ENCODE measurements around the gene GTSE1.

The GTSE1 gene

DNA sequence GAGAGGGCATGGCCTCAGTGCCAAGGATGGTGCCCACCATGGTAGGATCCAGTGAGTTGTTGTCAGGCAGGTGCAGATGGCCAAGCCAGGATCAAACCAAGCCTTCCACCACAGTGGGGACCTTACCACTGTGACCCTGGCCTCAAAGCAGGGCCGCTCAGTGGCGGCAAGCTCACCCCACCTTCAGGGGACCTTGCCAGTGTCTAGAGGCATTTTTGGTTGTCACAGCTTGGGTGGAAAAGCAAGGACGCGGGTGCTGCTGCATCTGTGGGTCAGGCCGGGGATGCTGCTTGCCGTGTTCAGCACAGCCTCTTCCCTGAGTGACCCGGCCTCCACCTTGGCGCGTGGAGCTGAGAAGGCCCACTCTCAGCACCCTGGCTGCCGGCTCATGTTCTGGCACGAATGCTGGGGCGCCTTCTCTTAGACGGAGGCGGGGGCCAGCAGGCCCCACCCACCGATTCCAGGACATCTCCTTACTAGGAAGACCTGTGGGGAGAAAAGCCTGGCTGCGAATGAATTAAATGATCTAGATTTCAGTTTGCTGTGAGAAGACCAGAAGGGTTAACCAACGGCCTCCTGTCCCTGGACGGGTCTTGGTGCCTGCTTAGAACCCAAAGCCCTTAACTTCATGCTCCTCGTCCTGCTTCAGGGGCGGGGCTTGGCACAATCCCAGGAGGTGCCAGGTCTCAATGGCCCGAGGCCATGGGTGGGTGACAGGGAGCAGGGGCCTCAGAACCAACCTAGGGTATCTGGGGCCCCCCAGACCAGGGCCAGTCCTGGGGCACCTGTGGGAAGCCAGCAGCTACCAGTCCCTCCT, 57.7 kb downstream of the GTSE1 start:
- FAIRE-seq, result no peak

DNA sequence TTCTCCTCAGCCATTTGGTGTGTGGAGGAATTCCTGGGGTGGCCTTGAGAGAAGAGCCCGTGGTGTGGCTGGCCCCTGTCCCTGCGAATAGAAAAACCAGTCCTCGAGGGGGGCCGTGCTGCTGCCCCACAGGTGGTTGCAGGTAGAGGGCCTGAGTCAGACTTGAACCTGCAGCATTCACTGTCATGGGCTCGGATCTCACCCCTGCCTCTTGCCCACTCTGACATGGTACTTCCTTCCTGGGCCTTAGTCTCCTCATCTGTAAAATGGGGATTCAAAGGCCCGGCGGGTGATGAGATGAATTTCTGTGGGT, 58.3 kb downstream of the GTSE1 start:
- no peak for FAIRE-seq

DNA sequence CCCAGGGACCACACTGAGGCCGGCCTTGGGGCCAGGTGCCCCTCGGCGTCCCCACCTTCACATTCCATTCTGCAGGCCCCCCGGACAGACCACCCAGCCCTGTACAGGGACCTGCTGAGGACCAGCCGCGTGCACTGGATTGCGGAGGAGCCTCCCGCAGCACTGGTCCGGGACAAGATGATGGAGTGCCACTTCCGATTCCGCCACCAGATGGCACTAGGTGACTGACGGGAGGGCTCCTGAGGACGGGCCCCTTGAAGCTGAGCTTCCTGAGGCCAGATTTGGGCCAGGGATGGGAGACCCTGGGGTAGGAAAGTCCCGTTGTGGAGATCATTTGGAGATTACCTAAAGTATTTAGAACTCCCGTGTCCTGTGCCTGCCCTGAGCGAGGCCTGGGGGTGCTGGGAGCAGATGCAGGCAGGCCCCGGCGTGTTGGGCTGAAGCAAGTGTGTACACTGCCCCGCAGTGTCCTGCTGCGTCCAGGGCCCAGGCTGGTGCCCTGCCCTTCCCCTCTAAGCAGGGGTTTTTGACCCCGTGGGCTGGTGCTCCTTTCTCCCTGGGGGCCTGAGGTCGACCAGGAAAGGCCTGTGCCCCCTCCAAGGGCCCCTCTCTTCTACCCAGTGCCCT, 58.8 kb downstream of the GTSE1 start:
- no peak for FAIRE-seq

DNA sequence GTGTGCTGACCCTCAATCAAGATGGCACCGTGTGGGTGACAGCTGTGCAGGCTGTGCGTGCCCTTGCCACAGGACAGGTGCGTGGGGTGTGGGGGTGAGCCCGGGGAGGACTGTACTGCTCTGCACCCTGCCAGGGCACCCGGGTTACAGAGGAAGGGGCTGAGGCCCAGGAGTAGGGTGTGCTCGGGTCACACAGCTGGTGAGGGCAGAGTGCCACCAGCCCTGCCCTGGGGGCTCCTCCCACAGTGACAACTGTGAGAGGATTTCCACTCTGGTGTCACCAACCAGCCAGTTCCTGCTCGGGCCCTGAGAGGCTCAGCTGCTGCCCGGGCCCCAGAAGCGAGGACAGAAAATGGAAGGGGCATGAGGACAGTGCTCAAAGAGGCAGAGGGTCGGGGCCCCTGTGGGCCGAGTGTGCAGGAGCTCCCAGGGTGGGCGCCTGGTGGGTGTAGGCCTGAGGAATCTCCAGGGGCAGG, 59.4 kb downstream of the GTSE1 start:
- no peak for FAIRE-seq

DNA sequence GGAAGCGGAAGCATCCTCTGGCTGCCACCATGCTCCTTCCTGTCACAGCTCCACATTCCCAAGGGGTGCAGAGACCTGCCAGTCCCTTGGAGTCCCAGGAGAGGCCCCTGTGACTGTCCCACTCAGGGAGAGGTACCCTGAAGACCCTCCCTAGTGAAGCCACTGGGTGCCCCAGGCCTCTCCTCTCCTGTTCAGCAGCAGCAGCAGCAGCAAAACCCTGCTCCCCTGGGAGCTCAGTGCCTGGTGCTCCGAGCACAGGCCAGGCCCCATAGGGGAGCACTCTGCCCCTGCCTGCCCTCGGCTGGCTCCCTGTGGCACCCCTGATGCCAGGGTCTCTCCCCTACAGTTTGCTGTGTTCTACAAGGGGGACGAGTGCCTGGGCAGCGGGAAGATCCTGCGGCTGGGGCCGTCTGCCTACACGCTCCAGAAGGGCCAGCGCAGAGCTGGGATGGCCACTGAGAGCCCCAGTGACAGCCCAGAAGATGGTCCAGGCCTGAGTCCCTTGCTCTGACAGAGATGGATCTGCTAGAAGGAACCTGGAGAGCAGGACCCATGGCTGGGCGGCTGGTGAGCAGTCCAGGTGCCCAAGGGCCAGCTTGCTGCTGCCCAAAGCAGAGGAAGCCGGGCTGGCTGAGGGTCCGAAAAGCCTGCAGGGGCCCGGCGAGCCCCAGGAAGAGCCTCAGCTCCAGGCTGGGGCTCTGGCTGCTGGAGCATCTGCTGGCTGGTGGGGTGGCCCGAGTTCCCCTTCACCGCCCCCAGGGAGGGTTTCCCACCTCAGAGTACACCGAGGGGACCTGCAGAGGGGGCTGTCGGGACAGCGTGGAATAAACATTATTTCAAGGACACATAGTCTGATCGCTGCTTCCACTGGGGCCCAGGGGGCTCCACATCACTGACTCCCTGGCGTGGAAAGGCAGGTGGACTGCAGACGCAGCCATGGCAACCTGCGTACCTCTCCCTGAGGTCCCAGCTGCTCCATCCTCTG, 60.1 kb downstream of the GTSE1 start:
- FAIRE-seq, result no peak

- no peak for FAIRE-seq
Observed at GRCh38 chr22:46357711-46358520, 61.2 kb downstream of the GTSE1 start.

- no peak for FAIRE-seq
Observed at GRCh38 chr22:46358766-46359165, 62.1 kb downstream of the GTSE1 start.

DNA sequence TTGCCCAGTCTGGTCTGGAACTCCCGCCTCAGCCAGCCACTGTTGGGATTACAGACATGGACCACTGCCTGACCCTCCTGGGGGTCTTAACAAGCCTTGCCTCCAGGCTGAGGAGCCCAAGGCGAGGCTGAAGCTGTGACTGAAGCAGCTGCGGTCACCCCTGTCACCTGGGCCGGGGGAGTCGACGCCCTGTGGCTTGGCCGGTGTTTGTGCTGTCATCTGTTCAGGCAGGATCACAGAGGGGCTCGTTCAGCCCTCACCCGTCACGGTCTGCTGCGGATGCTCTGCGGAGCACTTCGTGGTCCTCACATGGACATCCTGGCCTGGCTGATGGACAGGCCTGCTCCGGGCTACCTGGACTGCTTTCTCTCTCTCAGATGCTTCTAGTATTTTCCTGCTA, 62.7 kb downstream of the GTSE1 start:
- FAIRE-seq, result no peak

DNA sequence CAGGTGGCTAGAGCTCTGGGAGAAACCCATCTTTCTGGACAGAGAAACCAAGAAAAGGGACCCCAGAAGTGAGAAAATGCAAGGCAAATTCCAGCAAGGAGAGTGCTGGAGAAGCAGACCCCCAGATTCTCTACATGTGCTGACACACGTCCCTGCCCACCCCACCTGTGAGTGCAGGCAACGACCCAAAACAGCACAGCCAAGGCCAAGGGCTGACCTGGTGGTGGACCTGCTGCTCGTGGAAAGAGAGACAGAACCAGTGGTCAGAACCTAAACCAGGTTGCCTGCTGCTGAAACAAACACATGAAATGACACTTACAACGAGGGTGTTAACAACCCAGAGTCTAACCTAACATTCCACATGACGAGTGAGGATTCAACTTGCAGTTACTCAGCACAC, 63.4 kb downstream of the GTSE1 start:
- FAIRE-seq, result no peak

DNA sequence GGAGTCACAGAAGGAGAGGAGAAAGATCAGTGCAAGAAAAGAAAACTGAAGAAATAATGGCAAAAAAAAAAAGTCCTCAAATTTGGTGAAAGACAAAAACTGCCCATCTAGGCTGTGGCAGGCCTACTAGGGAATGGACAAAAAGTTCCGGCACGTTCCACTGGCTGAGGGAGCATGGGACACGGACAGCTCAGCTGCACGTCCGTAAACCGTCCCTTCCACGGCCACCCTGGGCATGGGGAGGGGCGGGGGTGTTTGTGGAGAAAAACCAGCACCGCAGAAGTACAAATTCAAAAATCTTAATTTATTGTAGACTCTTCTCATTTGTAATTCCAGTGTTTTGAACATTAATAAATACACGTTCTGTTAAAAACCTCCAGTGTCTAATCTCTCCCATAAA, 64.2 kb downstream of the GTSE1 start:
- FAIRE-seq, result no peak

DNA sequence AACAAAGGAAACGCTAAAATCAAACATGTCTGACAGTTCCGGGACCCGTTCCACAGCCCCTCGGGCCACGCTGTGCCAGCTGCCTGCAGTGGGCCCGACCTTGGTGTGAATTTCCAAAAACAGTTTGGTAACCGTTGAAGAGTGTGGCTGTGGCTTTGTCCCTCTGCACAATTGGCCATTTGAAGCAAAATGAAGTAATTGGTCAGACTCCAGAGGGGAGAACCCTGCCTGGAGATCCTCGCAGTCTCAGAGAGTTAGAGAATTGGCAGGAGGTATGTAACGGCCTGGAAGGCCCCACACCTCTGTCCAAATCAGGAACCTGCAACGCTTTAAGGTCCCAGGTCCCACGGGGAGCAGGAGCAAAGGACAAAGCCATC, 65.1 kb downstream of the GTSE1 start:
- no peak for FAIRE-seq

GRCh38 chr22:46362203-46362933, 65.7 kb downstream of the GTSE1 start:
- no peak for FAIRE-seq

DNA sequence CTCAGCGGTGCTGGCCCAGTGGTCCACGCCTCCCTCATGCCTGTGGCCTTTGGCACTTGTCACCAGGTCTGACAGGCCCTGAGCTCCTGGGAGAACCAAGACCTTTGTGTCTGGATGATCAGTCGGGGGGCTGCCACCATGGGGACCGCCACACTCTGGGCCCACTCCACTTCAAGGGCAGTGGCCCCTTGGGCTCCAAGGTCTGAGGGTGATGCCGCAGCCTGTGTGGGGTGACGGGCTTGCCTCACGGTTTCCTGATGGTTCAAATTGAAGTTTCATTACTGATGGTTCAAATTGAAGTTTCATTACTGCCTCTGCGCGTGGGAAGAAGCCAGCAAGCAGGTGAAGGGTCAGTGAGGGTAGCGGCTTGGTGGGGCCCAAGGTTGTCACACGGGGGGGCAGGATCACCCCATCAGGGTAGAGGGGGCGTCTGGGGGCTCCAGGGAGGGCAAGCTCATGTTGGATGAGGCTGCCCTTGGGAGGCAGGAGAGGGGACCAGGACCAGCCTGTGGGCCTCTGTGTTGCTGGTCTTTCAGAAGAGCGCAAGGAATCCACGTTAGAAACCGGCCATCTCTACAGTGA, 66.4 kb downstream of the GTSE1 start:
- FAIRE-seq, result no peak

GRCh38 chr22:46363611-46364321, 67.1 kb downstream of the GTSE1 start:
- FAIRE-seq, result no peak

GRCh38 chr22:46364341-46365165, 67.9 kb downstream of the GTSE1 start:
- FAIRE-seq, result no peak

GRCh38 chr22:46365166-46365624, 68.5 kb downstream of the GTSE1 start:
- no peak for FAIRE-seq

DNA sequence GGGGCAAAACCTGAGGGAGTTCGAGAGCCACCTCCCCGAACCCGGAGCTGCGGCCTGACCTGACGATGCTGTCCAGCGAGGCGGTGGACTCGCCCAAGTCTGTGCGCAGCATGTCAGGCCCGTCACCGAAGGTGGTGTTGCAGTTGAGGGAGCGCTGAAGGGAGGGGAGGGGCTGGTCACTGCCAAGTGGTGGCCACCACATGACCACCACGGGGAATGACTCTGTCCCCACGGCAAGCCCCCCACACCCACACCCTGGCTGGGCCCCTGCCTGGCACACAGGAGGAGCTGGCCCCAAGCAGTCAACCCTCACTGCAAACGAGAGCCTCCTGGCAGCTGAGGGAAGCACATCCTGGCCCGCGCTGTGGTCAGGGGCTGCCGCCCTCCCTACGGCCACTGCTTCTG, 69.7 kb downstream of the GTSE1 start:
- FAIRE-seq, result no peak

GRCh38 chr22:46366801-46367706, 70.4 kb downstream of the GTSE1 start:
- FAIRE-seq, result no peak

Data from endometrium (tissue), 2 donors.